ENCODE results near the gene RBM18.
A peak's percentile ranks its signal among the peaks of the same experiment; 100 is the strongest.

Gene RBM18

DNA sequence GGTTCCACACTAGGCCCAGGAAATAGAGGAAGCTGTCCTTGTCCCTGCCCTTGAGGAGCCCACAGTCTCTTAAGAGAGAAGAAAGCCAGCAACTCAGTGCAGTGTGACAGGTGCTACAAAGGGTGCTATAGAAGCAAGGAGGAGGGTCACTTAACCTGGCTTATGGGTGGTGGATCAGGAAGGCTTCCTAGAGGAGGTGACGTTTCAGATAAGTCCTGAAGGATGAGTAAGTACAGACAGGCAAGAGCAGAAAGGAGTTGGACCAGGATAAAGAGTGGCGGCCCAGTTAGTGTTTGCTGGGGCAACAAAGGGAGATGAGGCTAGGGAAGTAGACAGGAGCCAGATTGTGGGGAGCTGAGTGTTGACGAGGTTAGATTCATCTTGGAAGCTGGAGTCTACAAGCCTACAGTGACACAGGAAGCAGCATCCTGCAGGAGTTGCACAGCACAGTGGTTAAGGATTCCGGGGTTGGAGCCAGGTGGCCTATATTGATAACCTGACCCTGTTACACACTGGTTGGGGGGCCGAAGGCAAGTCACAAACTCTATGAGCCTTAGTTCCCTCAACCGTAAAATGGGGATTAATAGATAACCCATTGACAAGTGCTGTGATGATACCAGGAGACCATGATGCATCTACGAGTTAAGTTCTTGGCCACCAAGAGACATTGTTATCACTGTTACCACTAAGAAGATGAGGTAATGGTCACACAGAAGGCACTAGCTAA is 30.5 kb downstream of the RBM18 start:
- Mint-ChIP-seq H3K9me3 (no peaks in the 10 kb centered on the region), H3K27me3 (no peaks in the 10 kb centered on the region), H3K4me3 (no peak overlapping the region), H3K27ac (no peak overlapping the region), H3K4me1 (no peaks in the 10 kb centered on the region), H3K36me3 (peaks cover 5% of the 10 kb centered on the region)

DNA sequence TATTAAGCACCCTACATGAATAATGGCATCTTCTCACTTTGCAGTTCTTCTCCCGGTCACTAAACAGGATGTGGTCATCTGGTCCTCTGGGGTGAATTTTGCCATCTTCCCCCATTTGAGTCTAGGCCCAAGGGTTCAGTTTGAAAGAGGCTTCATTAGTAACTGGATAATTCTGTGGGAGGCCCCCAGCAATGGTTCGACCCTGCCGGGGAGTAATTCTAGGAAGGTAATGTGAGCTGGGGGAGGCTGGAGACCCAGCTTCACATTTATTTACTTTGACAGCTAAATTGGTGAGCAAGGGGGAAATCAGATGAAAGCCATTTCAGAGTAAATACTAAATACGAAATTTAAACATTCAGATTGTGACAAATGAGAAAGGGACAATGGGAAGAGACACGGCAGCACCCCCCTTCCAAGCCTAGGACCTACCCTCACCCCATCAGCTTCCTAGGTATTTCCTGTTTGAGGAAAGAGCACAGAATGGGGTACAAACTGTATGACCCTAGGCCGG is 31.8 kb downstream of the RBM18 start:
- Mint-ChIP-seq H3K27me3 (no peaks in the 10 kb centered on the region), H3K4me1 (no peaks in the 10 kb centered on the region), H3K27ac (no peak overlapping the region), H3K9me3 (no peaks in the 10 kb centered on the region), H3K4me3 (no peak overlapping the region), H3K36me3 (no peaks in the 10 kb centered on the region)

DNA sequence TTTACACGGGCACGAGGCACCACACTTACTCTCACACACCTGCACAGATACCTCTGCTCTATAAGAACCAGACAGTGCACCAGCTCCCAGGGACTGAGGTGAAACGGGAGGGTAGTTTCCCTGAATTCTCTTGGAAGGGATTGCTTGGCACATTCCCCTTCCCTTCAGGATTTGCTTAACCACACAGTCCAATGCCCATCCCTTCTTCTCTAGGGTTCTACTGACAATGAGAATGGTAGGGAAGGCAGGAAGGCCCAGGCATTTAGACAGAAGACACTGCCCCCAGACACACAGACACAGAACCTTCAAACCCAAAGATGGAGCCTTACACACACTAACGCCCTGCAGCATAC is 35.2 kb downstream of the RBM18 start:
- H3K27me3 Mint-ChIP-seq = peaks cover 16% of the 10 kb centered on the region
- H3K4me1 Mint-ChIP-seq = peaks cover 4% of the 10 kb centered on the region
- no peaks in the 10 kb centered on the region for H3K9me3 Mint-ChIP-seq
- H3K27ac Mint-ChIP-seq = no peak overlapping the region
- no peaks in the 10 kb centered on the region for H3K36me3 Mint-ChIP-seq
- H3K4me3 Mint-ChIP-seq = no peak overlapping the region

DNA sequence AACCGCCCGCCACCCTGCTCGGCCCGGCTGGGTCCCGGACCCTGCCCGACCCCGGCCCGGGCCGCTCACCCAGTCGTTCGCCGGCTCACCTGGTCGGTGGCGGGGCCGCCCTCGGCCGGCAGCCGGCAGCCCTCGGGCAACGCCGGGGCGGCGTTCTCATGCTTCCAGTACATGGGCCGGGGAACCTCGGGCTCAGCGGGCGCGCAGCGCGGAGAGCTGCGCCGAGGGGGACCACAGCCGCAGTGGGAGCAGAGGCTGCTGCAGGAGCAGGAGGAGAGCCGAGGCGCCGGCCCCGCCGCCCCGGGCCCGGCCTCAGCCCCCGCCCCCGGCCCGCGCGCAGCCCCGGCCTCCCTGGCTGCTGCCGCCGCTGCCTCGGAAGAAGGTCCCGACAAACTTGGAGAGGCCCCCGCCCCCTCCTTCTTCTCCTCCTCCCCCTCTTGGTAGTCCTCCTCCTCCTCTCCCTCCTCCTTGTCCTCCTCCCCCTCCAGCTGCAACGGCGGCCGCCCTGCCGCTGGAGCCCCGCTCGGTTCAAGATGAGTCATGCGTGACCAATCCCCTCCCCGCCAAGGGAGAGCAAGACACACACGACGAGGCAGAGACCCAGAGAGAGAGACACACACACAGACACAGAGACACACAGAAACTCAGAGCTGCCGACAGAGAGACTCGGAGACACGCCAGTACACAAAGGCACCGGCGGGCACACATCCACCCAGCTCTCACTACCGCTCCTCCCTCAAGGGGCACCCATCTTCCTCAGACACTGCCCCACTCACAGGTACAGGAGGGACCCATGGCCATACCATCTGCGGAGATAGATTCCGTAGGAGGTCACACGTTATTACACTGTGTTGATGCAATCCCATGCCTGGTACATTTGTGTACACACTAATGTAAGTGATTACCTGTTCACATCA is 35.8 kb downstream of the RBM18 start, which contains the start of gene LHX6:
LHX6 (minus strand) TSS at position 390 of the 917 bp plus-strand sequence; CDS start at position 173, 217 bp downstream.
- Mint-ChIP-seq H3K36me3 (no peaks in the 10 kb centered on the region), H3K4me3 (peak within 1 kb of the TSS; percentile 19), H3K9me3 (no peaks in the 10 kb centered on the region), H3K4me1 (peaks cover 4% of the 10 kb centered on the region), H3K27me3 (peaks cover 19% of the 10 kb centered on the region), H3K27ac (no peak within 1 kb of the TSS)

DNA sequence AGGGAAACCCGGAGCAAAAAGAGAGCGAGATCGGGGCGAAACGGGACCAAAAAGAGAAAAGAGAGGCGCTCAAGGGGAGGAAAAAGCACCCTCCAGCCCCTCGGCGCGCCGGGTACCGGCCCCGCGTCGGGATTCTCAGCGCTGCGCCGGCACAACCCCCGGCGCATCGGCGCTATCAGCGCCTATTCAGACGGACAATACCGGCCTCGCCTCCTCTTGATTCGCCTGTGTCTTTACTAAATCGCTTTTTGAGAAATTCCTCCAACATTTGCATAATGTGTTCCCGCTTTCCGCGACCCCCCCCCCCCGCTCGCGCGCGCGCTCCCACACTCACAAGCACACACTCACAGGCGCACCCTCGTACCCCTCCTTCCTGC is 36.5 kb downstream of the RBM18 start:
- H3K27ac Mint-ChIP-seq = no peak overlapping the region
- peaks cover 23% of the 10 kb centered on the region for H3K27me3 Mint-ChIP-seq
- H3K36me3 Mint-ChIP-seq = no peaks in the 10 kb centered on the region

DNA sequence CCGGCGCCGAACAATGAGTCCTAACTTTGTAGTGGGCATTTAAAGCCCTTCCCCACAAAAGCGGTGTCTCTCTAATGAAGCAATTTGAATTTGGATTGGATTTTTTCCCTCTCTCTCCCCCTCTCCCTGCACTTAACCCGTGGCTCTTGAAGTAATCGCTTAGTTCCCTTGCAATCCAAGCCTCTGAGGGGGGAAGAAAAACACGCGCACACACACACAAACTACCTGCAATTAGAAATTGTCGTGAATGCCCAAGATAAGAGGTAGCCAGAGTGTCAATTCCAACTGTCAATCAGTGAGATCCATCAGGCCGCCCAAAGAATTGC is 37.1 kb downstream of the RBM18 start:
- Mint-ChIP-seq H3K27ac (no peak overlapping the region), H3K4me1 (peaks cover 9% of the 10 kb centered on the region), H3K27me3 (peaks cover 27% of the 10 kb centered on the region), H3K9me3 (no peaks in the 10 kb centered on the region), H3K36me3 (no peaks in the 10 kb centered on the region), H3K4me3 (no peak overlapping the region)

More for the DNA sequence above, 36.5 kb downstream of the RBM18 start:
- peak overlapping the region; percentile 19 for H3K4me3 Mint-ChIP-seq
- peaks cover 5% of the 10 kb centered on the region for H3K4me1 Mint-ChIP-seq
- no peaks in the 10 kb centered on the region for H3K9me3 Mint-ChIP-seq

DNA sequence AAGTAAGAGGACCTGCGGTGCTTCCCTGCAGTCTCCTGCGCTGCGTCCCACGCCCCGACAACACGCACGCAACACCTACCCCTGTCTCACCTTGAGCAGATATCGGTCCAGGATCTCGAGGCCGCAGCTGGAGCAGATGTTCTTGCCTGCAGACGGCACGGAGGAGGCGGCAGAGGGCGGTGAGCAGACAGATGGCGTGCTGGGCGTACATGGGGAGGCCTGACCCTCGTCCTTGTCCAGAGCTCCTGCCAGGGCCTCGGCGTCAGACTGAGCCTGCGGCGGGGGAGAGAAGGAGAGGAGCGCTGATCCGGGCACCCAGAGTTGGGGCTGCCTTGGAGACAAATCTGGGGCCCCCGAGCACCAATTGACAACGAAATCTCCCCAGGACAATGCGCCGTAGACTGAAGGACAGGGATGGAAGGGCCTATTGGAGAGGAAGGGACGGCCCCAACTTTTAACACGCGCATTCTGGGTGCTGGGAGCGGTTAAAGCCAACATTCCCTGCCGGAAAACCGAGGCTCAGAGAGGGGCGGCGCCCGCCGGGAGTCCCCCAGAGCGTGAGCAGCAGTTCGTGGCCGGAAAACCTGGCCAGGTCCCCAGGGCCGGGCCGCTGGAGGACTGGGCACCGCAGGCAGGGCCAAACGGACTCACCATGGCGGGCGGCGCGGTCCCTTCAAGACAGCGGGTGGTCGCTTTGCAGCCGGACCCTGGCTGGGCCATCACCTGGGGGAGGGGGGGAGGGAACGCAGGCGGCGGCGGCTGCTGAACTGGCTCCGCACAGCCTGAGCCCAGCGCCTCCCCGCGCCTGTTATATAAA is 37.7 kb downstream of the RBM18 start:
- peaks cover 9% of the 10 kb centered on the region for H3K4me1 Mint-ChIP-seq
- H3K9me3 Mint-ChIP-seq = no peaks in the 10 kb centered on the region
- H3K4me3 Mint-ChIP-seq = no peak overlapping the region
- no peak overlapping the region for H3K27ac Mint-ChIP-seq
- peaks cover 32% of the 10 kb centered on the region for H3K27me3 Mint-ChIP-seq
- H3K36me3 Mint-ChIP-seq = no peaks in the 10 kb centered on the region

DNA sequence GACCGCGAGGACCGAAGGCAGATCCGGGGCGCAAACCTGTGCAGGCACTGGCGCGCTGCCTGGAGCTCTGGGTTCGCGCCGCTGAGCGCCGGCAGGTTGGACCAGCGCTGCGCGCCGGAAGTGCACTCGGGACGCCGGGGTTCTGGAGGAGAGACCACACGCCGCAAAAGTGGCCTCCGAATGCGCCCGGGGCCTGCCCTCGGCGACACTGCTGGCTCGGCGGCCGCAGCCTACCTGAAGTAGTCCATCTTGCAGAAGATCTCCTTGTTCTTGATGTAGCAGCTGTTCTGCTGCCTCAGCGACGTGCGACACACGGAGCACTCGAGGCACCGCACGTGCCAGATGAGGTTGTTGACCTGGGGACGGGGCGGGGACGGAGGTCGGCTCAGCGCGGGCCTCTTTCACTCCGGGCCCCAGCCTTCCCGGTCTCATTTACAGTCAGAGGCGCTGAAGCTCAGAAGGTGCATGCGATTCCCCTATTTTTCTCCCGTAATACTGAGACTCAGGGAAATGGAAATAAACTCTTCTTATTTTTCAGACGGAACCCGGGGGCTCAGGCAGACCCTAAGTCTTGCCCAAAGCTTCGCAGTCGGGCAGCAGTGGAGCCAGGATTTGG is 38.4 kb downstream of the RBM18 start:
- no peaks in the 10 kb centered on the region for H3K36me3 Mint-ChIP-seq
- H3K4me3 Mint-ChIP-seq = no peak overlapping the region
- no peaks in the 10 kb centered on the region for H3K9me3 Mint-ChIP-seq
- H3K27ac Mint-ChIP-seq = no peak overlapping the region
- peaks cover 9% of the 10 kb centered on the region for H3K4me1 Mint-ChIP-seq
- peaks cover 38% of the 10 kb centered on the region for H3K27me3 Mint-ChIP-seq

DNA sequence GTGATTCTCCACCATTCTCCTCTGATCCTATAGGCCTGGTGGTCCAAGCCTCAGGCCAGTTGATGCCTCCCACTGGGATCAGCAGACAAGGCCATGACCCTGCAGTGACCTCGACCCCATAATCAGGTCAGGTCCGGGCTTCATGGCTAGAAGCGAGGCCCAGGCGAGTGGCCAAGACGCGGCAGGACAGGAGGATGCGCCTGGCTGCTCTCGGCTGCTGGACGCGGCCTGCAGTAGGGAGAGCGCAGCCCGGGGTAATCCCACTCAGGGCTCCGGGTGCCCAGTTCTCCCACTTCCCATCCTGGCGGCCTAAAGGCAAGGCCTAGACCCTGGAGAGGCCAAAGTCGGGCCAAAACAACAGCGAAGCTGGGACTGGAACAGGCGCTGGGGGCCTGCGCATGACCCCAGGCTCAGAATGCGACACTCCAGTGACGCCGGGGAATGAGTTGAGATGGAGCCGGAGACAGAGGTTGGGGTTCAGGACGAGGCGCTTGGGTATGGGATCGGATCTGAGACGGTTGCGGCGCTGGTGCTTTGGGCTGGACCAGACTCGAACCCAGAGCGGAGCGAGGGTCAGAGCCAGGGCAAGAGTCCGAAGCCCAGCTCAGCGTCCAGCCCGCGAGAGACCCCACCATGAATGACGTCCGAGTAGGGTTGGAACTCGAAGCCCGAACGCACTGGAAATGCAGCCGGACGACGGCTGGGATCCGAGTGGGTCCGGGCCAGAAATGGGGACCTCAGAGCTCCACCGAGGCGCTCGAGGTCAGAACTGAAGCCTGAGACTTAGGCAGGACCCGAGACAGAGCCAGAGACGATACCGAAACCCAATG is 39.1 kb downstream of the RBM18 start:
- Mint-ChIP-seq H3K27me3 (peaks cover 39% of the 10 kb centered on the region), H3K4me3 (no peak overlapping the region)

DNA sequence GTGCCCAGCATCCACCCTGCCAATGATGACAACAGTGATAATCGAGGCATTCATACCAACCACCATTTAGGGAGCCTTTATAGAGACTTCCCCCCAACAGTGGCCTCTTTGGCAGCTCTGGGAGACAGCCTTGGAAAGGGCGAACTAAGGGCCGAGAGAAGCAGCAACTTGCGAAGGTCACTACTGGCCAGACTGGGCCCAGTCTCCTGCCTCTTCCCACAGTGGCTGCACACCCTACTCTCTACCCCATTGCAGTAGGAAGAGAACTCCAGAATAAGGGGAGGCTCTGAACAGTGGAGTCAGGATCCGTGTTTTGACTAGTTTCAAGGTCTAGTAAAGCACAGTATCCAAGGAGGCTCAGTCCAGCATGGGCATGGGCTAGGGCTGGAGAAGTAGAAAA is 41.2 kb downstream of the RBM18 start:
- peaks cover 53% of the 10 kb centered on the region for H3K27me3 Mint-ChIP-seq
- H3K4me1 Mint-ChIP-seq = peaks cover 25% of the 10 kb centered on the region
- no peaks in the 10 kb centered on the region for H3K9me3 Mint-ChIP-seq
- H3K4me3 Mint-ChIP-seq = no peak overlapping the region
- H3K36me3 Mint-ChIP-seq = no peaks in the 10 kb centered on the region
- H3K27ac Mint-ChIP-seq = no peak overlapping the region

More for the DNA sequence above, 39.1 kb downstream of the RBM18 start:
- H3K27ac Mint-ChIP-seq = no peak overlapping the region
- no peaks in the 10 kb centered on the region for H3K9me3 Mint-ChIP-seq
- no peaks in the 10 kb centered on the region for H3K36me3 Mint-ChIP-seq
- peaks cover 9% of the 10 kb centered on the region for H3K4me1 Mint-ChIP-seq

DNA sequence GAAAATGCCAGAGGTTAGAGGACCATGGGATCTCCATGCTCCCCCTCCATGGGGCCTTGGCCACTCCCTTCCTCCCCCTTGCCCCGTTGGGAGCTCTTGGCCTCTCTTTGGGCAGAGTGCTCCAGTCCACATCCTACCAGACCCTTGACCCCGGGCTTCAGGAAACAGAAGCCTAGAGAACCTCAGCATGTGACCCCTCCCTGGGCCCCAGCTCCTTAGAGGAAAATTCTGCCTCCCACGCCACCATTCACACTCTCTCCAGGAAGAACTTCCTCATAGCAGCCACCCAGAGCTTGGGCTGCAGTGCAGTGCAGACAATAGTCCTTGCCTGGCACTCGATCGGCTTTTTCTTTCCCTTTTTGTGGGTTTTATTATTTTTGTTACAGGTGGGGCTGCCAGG is 41.8 kb downstream of the RBM18 start:
- Mint-ChIP-seq H3K4me1 (peaks cover 31% of the 10 kb centered on the region), H3K27me3 (peaks cover 58% of the 10 kb centered on the region), H3K9me3 (no peaks in the 10 kb centered on the region), H3K4me3 (no peak overlapping the region), H3K36me3 (no peaks in the 10 kb centered on the region), H3K27ac (no peak overlapping the region)

DNA sequence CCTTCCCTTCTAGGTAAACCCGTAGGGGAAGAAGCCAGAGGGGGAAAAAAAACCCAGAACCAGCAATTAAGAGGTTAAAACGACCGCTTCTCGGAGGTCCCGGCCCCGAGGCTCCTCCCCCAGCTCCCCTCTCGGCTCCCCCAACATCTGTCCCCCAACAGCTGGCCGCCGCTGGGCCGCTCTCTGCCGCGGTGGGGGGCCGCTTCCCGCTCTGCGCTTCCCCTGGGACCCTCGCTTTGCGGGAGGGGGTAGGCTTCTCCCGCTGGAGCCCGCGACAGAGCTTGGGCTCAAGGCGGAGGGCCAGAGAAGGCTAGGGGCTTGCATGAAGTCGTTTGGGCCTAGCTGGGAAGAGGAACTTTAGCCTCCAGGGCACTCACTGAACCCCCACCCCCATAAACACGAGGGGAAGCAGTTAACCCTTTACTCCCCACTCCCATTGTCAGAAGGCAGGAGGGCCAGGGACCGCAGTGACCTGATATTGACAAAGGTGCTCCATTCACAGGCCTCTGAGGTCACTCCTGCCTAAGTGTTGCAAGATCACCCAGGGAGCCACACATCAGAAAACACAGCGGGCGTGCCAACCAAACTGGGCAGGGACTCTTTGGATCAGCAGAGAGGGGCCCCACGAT is 43.3 kb downstream of the RBM18 start:
- no peak overlapping the region for H3K4me3 Mint-ChIP-seq

DNA sequence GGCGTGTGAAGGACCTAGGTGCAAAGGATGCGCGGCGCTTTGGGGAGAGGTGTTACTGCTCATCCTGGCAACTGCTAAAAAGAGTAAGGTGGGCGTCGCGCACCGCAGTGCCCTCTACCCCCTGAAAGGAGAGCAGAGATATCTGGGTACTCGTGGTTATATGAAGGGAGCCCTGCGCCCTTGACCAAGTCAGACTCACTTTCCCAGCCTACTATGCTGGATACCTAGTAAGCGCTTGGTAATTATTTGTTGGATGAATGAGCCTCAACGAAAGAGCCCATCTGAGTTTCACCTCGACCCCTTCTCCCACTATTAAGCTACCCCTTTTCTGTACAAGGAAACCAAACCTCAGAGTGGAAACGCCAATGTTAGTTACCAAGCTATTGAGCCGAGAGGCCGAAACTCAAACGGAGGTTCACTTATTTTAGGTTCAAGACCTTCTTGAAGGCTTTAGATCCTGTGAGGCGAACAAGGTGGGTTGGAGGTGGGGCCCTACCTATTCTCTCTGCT is 43.9 kb downstream of the RBM18 start:
- H3K27me3 Mint-ChIP-seq = peaks cover 57% of the 10 kb centered on the region
- H3K4me3 Mint-ChIP-seq = no peak overlapping the region
- no peaks in the 10 kb centered on the region for H3K36me3 Mint-ChIP-seq
- no peak overlapping the region for H3K27ac Mint-ChIP-seq
- no peaks in the 10 kb centered on the region for H3K9me3 Mint-ChIP-seq
- H3K4me1 Mint-ChIP-seq = peaks cover 29% of the 10 kb centered on the region

More for the DNA sequence above, 43.3 kb downstream of the RBM18 start:
- H3K27me3 Mint-ChIP-seq = peaks cover 58% of the 10 kb centered on the region
- H3K27ac Mint-ChIP-seq = no peak overlapping the region
- H3K4me1 Mint-ChIP-seq = peaks cover 29% of the 10 kb centered on the region
- H3K9me3 Mint-ChIP-seq = no peaks in the 10 kb centered on the region
- H3K36me3 Mint-ChIP-seq = no peaks in the 10 kb centered on the region
